Neural cell (in vitro differentiated cells): ENCODE measurements around the gene CALR.

Experiments used
- EP300 ChIP-seq: fragments of 450-650 bp; conservative IDR thresholded peaks from 2 replicates; pipeline ENCODE4 v1.6.1; 2014; ENCODE audit warnings: antibody characterized with exemption, mild to moderate bottlenecking, moderate library complexity; ENCODE audit not compliant: poor library complexity, severe bottlenecking
- EZH2 ChIP-seq: fragments of 200-600, 300-800 bp; shearing (Covaris generic), sonication (generic); IDR thresholded peaks from 2 replicates; pipeline ENCODE4 v1.6.1; 2014; ENCODE audit warnings: antibody characterized with exemption, low read length, borderline replicate concordance, mild to moderate bottlenecking; ENCODE audit not compliant: insufficient read depth, poor library complexity, severe bottlenecking
- MXI1 ChIP-seq: fragments of 450-650 bp; conservative IDR thresholded peaks from 2 replicates; pipeline ENCODE4 v1.6.1; 2014; ENCODE audit warnings: antibody characterized with exemption, mild to moderate bottlenecking; ENCODE audit not compliant: poor library complexity, severe bottlenecking
- POLR2AphosphoS5 ChIP-seq: IDR thresholded peaks from 2 replicates; pipeline ENCODE4 v1.6.1; 2012
- RAD21 ChIP-seq: fragments of 450-650 bp; conservative IDR thresholded peaks from 2 replicates; pipeline ENCODE4 v1.6.1; 2014; ENCODE audit warnings: antibody characterized with exemption, mild to moderate bottlenecking, moderate library complexity
- TAF1 ChIP-seq: IDR thresholded peaks from 2 replicates; pipeline ENCODE4 v1.6.1; 2012; ENCODE audit warnings: low read depth
- TF ChIP-seq, protein P1 (sequence below): fragments of 450-650 bp; IDR thresholded peaks from 2 replicates; pipeline ENCODE4 v1.5.1; 2014; ENCODE audit warnings: antibody characterized with exemption, mild to moderate bottlenecking, moderate library complexity; ENCODE audit not compliant: poor library complexity, severe bottlenecking

DNA sequence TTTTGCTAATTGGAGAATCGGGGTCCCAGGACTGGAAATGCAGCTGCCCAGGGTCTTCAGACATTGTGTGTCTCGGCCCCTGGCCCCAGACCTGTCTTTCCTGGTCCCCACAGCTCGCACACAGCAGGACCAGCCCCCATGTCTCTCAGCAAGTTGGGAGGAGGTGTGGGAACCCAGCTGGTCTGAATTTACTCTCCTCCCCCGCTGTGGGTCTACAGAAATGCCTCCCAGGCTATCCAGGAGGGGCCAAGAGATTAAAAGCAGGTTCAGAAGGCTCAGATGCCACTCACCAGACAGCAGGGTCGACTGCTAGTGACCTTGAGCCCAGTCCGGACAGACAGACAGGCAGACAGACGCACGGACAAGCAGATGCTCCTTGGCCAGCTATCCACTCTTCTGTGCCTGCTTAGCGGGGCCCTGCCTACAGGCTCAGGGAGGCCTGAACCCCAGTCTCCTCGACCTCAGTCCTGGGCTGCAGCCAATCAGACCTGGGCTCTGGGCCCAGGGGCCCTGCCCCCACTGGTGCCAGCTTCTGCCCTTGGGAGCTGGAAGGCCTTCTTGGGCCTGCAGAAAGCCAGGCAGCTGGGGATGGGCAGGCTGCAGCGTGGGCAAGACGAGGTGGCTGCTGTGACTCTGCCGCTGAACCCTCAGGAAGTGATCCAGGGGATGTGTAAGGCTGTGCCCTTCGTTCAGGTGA lies 31.0 kb downstream of the CALR start, which contains the start of gene DAND5:
- TF ChIP-seq TAF1 (no peak), RAD21 (no peak), POLR2AphosphoS5 (no peak), MXI1 (no peak), EP300 (no peak), EZH2 (no peak)
- TF ChIP-seq, protein P1, sequence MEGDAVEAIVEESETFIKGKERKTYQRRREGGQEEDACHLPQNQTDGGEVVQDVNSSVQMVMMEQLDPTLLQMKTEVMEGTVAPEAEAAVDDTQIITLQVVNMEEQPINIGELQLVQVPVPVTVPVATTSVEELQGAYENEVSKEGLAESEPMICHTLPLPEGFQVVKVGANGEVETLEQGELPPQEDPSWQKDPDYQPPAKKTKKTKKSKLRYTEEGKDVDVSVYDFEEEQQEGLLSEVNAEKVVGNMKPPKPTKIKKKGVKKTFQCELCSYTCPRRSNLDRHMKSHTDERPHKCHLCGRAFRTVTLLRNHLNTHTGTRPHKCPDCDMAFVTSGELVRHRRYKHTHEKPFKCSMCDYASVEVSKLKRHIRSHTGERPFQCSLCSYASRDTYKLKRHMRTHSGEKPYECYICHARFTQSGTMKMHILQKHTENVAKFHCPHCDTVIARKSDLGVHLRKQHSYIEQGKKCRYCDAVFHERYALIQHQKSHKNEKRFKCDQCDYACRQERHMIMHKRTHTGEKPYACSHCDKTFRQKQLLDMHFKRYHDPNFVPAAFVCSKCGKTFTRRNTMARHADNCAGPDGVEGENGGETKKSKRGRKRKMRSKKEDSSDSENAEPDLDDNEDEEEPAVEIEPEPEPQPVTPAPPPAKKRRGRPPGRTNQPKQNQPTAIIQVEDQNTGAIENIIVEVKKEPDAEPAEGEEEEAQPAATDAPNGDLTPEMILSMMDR, result no peak
